ENCODE results near the gene GAST.
"Not testable (repeated sequence)": the region's sequence is repeated elsewhere in the genome, so short reads cannot be mapped to it uniquely, and the experiment has no call there.

Gene GAST

DNA sequence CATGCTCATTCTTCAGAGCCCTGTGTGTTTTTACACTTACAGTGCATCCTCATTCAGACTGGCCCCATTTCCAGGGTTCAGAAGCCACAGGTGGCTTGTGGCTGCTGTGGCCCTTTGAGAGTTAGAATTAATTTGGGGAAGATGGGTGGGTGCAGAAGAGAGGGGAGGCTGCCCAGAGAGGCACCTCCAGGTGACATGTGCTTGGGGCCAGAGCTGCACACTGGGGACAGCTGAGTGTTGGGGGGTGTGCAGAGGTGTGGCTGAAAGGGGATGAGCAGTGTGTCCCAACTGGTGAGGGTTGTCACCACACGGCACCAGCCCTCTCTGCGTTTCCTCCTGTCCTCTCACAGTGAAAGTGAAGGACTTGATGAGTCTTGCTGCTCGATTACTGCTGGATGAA, 30.4 kb upstream of the GAST start:
- no peak overlapping the region for H3K27ac ChIP-seq
- TF ChIP-seq, protein P1, sequence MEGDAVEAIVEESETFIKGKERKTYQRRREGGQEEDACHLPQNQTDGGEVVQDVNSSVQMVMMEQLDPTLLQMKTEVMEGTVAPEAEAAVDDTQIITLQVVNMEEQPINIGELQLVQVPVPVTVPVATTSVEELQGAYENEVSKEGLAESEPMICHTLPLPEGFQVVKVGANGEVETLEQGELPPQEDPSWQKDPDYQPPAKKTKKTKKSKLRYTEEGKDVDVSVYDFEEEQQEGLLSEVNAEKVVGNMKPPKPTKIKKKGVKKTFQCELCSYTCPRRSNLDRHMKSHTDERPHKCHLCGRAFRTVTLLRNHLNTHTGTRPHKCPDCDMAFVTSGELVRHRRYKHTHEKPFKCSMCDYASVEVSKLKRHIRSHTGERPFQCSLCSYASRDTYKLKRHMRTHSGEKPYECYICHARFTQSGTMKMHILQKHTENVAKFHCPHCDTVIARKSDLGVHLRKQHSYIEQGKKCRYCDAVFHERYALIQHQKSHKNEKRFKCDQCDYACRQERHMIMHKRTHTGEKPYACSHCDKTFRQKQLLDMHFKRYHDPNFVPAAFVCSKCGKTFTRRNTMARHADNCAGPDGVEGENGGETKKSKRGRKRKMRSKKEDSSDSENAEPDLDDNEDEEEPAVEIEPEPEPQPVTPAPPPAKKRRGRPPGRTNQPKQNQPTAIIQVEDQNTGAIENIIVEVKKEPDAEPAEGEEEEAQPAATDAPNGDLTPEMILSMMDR (IDR thresholded peaks at IDR 0.05), result no peak
- H3K9me3 ChIP-seq, result no peaks in the 10 kb centered on the region
- peaks cover 0 to 17% of the 10 kb centered on the region in 2 donors for H3K27me3 ChIP-seq
- no peak for DNase-seq
- no peaks in the 10 kb centered on the region for H3K4me1 ChIP-seq
- no peak overlapping the region for H3K4me3 ChIP-seq
- H3K36me3 ChIP-seq, result no peaks in the 10 kb centered on the region
- intact Hi-C loops (cut with DNase I; ENCODE audit: low total_unique reads), result no loop called here

DNA sequence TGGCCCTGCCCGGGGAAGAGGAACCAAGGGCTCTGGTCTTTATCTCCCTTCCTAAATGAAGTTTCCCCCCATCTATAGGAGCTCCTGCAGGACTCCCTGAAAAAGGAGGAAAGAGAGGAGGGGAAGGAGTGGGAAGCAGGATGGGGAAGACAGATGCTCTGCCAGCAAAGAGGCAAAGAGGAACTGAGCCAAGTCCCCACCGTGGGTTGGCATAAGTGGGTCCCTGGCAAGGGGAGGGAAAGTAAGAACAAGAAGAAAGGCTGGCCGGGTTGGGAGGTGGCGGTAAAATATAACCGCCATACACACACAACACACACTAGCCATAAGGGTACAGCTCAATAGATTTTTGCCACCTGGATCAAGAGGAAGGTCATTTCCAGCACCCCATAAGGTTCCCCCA, 29.5 kb upstream of the GAST start:
- H3K27me3 ChIP-seq, result peaks cover 0 to 8% of the 10 kb centered on the region in 2 donors
- TF ChIP-seq, protein P1 (IDR thresholded peaks at IDR 0.05), result no peak
- peaks cover 0 to 1% (median under 1%) of the 10 kb centered on the region in 4 donors for H3K4me1 ChIP-seq
- H3K9me3 ChIP-seq, result no peaks in the 10 kb centered on the region
- no peaks in the 10 kb centered on the region for H3K36me3 ChIP-seq
- H3K27ac ChIP-seq, result no peak overlapping the region
- H3K4me3 ChIP-seq, result no peak overlapping the region
- DNase-seq, result no peak
- intact Hi-C loops (cut with DNase I; ENCODE audit: low total_unique reads), result no loop called here

DNA sequence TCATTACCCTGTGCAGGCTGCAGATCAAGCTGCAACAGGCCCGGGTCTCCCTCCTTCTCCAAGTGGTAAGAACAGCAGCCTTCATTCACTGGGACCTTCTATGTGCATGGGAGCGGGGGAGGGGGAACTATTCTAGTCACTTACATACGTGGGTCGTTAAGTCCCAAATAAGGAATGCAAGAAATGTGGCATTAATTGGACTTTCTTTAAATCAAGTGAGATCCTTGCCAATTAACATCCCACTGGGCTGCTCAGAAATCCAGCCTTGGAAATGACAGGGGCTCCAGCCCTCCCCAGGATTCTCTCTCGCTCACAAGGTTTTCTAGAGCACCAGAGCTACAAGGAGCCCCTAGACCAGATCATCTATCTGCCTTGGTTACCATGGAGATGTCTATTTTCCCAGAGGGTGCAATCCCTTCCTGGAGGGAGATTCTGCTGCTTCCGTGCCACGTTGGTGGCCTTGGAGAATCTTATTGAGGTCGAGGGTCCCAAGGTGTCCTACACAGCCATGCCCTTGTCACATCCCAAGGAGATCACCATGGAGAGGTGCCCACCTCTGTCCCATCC, 28.6 kb upstream of the GAST start:
- DNase-seq, result no peak
- Histone ChIP-seq H3K36me3 (no peaks in the 10 kb centered on the region), H3K27ac (no peak overlapping the region), H3K9me3 (no peaks in the 10 kb centered on the region), H3K27me3 (peaks cover 0 to 7% of the 10 kb centered on the region in 2 donors), H3K4me1 (peaks cover 0 to 7% (median 3%) of the 10 kb centered on the region in 4 donors), H3K4me3 (no peak overlapping the region)
- intact Hi-C loops (cut with DNase I; ENCODE audit: low total_unique reads), result no loop called here
- TF ChIP-seq, protein P1 (IDR thresholded peaks at IDR 0.05), result no peak

DNA sequence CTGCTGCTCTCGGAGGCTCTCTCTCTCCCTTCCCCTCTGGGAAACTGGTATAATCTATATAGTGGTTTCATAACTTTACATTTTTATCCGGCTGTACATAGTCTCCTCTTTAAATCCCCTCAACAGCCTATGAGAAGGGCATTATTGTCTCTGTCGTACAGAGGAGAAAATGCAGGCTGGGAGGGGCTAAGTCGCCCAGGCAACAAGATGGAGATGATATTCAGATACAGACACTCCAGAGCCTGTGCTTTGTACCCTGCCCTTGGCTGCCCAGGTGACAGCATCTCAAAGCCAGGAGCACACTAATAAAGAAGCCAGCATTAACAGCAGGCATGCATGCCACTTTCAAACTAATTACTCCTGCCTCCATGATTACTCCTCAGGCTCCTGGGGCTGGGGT, 28.1 kb upstream of the GAST start:
- Histone ChIP-seq H3K36me3 (no peaks in the 10 kb centered on the region), H3K27ac (no peak overlapping the region), H3K4me1 (peaks cover 0 to 7% (median 3%) of the 10 kb centered on the region in 4 donors), H3K9me3 (no peaks in the 10 kb centered on the region), H3K27me3 (peaks cover 0 to 7% of the 10 kb centered on the region in 2 donors), H3K4me3 (no peak overlapping the region)
- TF ChIP-seq, protein P1 (IDR thresholded peaks at IDR 0.05), result no peak
- intact Hi-C loops (cut with DNase I; ENCODE audit: low total_unique reads), result no loop called here
- no peak for DNase-seq

DNA sequence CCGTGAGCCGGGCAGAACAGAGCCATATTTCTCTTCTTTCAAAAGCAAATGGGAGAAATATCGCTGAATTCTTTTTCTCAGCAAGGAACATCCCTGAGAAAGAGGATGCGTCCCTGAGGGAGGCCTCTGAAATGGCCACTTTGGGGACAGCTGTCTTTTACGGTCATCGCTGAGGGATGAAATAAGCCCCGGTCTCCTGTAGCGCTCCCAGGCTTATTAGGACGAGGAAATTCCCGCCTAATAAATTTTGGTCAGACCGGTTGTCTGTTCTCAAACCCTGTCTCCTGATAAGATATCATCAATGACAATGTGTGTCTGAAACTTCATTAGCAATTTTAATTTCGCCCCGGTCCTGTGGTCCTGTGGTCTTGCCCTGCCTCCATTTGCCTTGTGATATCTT, 26.4 kb upstream of the GAST start:
- DNase-seq; intact Hi-C loops (cut with DNase I; ENCODE audit: low total_unique reads); H3K4me3 ChIP-seq; H3K27ac ChIP-seq; H3K9me3 ChIP-seq; H3K27me3 ChIP-seq: not testable (repeated sequence)
- H3K4me1 ChIP-seq, result peaks cover 0 to 18% (median 13%) of the 10 kb centered on the region in 4 donors
- peaks cover 13 to 14% (median 14%) of the 10 kb centered on the region in 3 donors for H3K36me3 ChIP-seq

DNA sequence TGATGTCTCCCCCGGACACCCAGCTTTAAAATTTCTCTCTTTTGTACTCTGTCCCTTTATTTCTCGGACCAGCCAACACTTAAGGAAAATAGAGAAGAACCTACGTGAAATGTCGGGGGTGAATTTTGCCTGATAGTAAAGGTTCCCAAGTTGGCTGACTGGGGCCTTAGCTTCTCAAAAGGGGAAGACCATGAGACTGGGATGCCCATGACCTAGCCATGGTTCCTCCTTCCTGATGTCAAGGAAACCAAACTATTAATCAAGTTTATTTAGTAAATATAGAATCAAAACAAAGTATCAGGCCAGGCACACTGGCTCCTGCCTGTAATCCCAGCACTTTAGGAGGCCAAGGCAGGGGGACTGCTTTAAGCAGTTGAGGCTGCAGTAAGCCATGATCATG, 25.9 kb upstream of the GAST start:
- H3K9me3 ChIP-seq, result no peaks in the 10 kb centered on the region
- TF ChIP-seq, protein P1 (IDR thresholded peaks at IDR 0.05), result no peak
- H3K4me3 ChIP-seq, result no peak overlapping the region
- intact Hi-C loops (cut with DNase I; ENCODE audit: low total_unique reads), result no loop called here
- no peak for DNase-seq
- peaks cover 18 to 19% (median 19%) of the 10 kb centered on the region in 3 donors for H3K36me3 ChIP-seq
- peaks cover 0 to 3% of the 10 kb centered on the region in 2 donors for H3K27me3 ChIP-seq
- H3K27ac ChIP-seq, result no peak overlapping the region
- H3K4me1 ChIP-seq, result peaks cover 0 to 23% (median 18%) of the 10 kb centered on the region in 4 donors
